ENCODE measurements around the gene LVRN. TPM values are rescaled to one million over a fixed set of nuclear protein-coding genes. Genes with fewer than 3 reads are reported as not detected.

LVRN gene
- total and polyA plus RNA-seq, 2 of the 4 experiments (the other 2 are of a cell fraction), result 0.10 to 0.18 TPM

- no peak overlapping the region for H3K4me2 ChIP-seq (ENCODE audit: low read depth, low read length)
- H2BK5ac ChIP-seq (ENCODE audit: low read depth, low read length, poor library complexity, severe bottlenecking), result no peak overlapping the region
- no peaks in the 10 kb centered on the region for H3K9me1 ChIP-seq (ENCODE audit: insufficient read depth, low read length)
- no peaks in the 10 kb centered on the region for H3K27me3 ChIP-seq (ENCODE audit: control insufficient read depth, insufficient read depth, low read length)
- ChIA-PET POLR2A (ENCODE audit: unreplicated experiment) (no interaction called here), CTCF (interaction anchor here (0.6 to 1.5 kb wide), 2 partner anchors 35 to 132 kb away, joined by 3 to 4 read pairs; no protein-coding TSS in a partner anchor)
- no peak overlapping the region for H4K8ac ChIP-seq (ENCODE audit: low read depth in 2 of 2, low read length in 2 of 2)
- no peak overlapping the region for H2BK20ac ChIP-seq (ENCODE audit: low read depth, low read length)
- no peaks in the 10 kb centered on the region for H3K9me3 ChIP-seq (ENCODE audit: control insufficient read depth, insufficient read depth, low read length)
- H4K20me1 ChIP-seq (ENCODE audit: insufficient read depth, low read length), result no peaks in the 10 kb centered on the region
- in situ Hi-C loops (cut with MboI; ENCODE audit: low sequenced_read_pairs), result no loop called here
- ATAC-seq (ENCODE audit: low read depth), result no peak
- H2BK120ac ChIP-seq (ENCODE audit: low read depth, low read length), result no peak overlapping the region
- no peak overlapping the region for H3K4me3 ChIP-seq (ENCODE audit: insufficient read depth, low read depth, low read length)
- TF ChIP-seq ELK1 (IDR thresholded peaks at IDR 0.05; ENCODE audit: borderline replicate concordance, low read depth, low read length) (no peak), FOS (IDR thresholded peaks at IDR 0.05; ENCODE audit: low read depth, low read length) (no peak), RAD21 (IDR thresholded peaks at IDR 0.05; ENCODE audit: low read length) (no peak), MAZ (IDR thresholded peaks at IDR 0.05; ENCODE audit: borderline replicate concordance, low read depth, low read length) (no peak), USF2 (IDR thresholded peaks at IDR 0.05; ENCODE audit: low read depth, low read length) (no peak), POLR2A (IDR thresholded peaks at IDR 0.05; ENCODE audit: low read depth, low read length) (no peak), MAFK (IDR thresholded peaks at IDR 0.05; ENCODE audit: low read depth, low read length) (no peak), CEBPB (IDR thresholded peaks at IDR 0.05; ENCODE audit: low read depth, low read length) (no peak), CHD1 (IDR thresholded peaks at IDR 0.05; ENCODE audit: low read depth, low read length) (no peak), RFX5 (IDR thresholded peaks at IDR 0.05; ENCODE audit: low read depth, low read length) (no peak), SMC3 (IDR thresholded peaks at IDR 0.05; ENCODE audit: low read depth, low read length) (no peak), CTCF (conservative IDR thresholded peaks at IDR 0.05; ENCODE audit: low read depth, low read length) (no peak), NFE2L2 (IDR thresholded peaks at IDR 0.05; ENCODE audit: low read depth, low read length) (no peak), RCOR1 (IDR thresholded peaks at IDR 0.05; ENCODE audit: insufficient replicate concordance, low read length) (no peak), BHLHE40 (IDR thresholded peaks at IDR 0.05; ENCODE audit: low read depth, low read length) (no peak), MXI1 (IDR thresholded peaks at IDR 0.05; ENCODE audit: borderline replicate concordance, low read depth, low read length) (no peak)
- no peak overlapping the region for H2AK9ac ChIP-seq (replicated peaks; ENCODE audit: low read depth, low read length, poor library complexity)
- H2AFZ ChIP-seq (replicated peaks; ENCODE audit: low read length, poor library complexity), result no peak overlapping the region
- no peak overlapping the region for H3K4ac ChIP-seq (ENCODE audit: low read depth, low read length)
- no peak overlapping the region for H3K56ac ChIP-seq (ENCODE audit: extremely low read depth, insufficient read depth, low read length)
- no peak overlapping the region for H3K9ac ChIP-seq (ENCODE audit: low read depth, low read length)
- no CpG with 5 or more reads among the region's 3 CpGs for WGBS, 2 experiments (ENCODE audit: extremely low coverage in 2 of 2, insufficient read length in 1 of 2)
- H3K18ac ChIP-seq (ENCODE audit: low read depth, low read length), result no peak overlapping the region
- dilution Hi-C loops (cut with HindIII; ENCODE audit: low sequenced_read_pairs, unreplicated experiment), result no loop called here
- no TSS peak for BruUV-seq (replicated peaks)
- intact Hi-C loops (cut with micrococcal nuclease), result loop anchor here (1.0 to 2.0 kb wide), 4 partner anchors 54 to 398 kb away; partner anchors contain the start of genes AP3S1 and ATG12
- H3K79me1 ChIP-seq (ENCODE audit: low read depth in 1 of 2, low read length in 2 of 2), result no peaks in the 10 kb centered on the region
- H2AK5ac ChIP-seq (ENCODE audit: low read depth, low read length), result no peak overlapping the region
- H3K4me1 ChIP-seq (ENCODE audit: control insufficient read depth, insufficient read depth, low read length), result no peaks in the 10 kb centered on the region
- H3K14ac ChIP-seq (replicated peaks; ENCODE audit: low read depth, low read length), result no peak overlapping the region
- no peak overlapping the region for H4K91ac ChIP-seq (ENCODE audit: insufficient read depth, low read depth, low read length)
- no peak overlapping the region for H3K27ac ChIP-seq (ENCODE audit: insufficient read depth, low read length)
- no peaks in the 10 kb centered on the region for H3K36me3 ChIP-seq (ENCODE audit: control insufficient read depth, insufficient read depth, low read length)
- H3K23ac ChIP-seq (ENCODE audit: low read depth, low read length), result no peak overlapping the region
- H2BK15ac ChIP-seq (ENCODE audit: low read depth, low read length), result no peak overlapping the region
- DNase-seq, result no peak
- no peak overlapping the region for H4K5ac ChIP-seq (ENCODE audit: low read depth, low read length)
Observed at GRCh38 chr5:116032991-116033390, 70.7 kb downstream of the LVRN start.
